Peyer's patch (tissue), 4 donors: ENCODE measurements around the gene CABYR.

Experiments used
- CTCF ChIP-seq, 6 experiments: fragments of 450-650 bp in 4 of 6; fragments of 200-600 bp in 2 of 6; sonication (generic) in 1 of 6; IDR thresholded peaks; one replicate each; pipeline ENCODE4 v1.5.1; 2017 to 2019; ENCODE audit warnings: antibody characterized with exemption in 6 of 6, mild to moderate bottlenecking in 3 of 6, moderate library complexity in 1 of 6
- POLR2A ChIP-seq, 2 donors: fragments of 450-650 bp; IDR thresholded peaks; one replicate each; pipeline ENCODE4 v1.5.1; 2017; ENCODE audit warnings: antibody characterized with exemption in 2 of 2, mild to moderate bottlenecking in 2 of 2, moderate library complexity in 2 of 2

GRCh38 chr18:24111936-24112335 is 26.9 kb upstream of the CABYR start:
- no peak for TF ChIP-seq CTCF (IDR thresholded peaks at IDR 0.05)
- TF ChIP-seq POLR2A (IDR thresholded peaks at IDR 0.05), result no peak
